Cardiac muscle cell (in vitro differentiated cells and primary cell): Measurements from ENCODE around the gene FXN. TPM values are rescaled to one million over a fixed set of nuclear protein-coding genes. Genes with fewer than 3 reads are reported as not detected.

Source experiments
- DNase-seq, 2 donors: peaks; one replicate each; pipeline versions ENCODE4 v3.0.0 to v3.0.0-alpha.2; 2010 to 2017; ENCODE audit warnings: low read depth in 1 of 2, low spot score in 1 of 2
- H3K27ac ChIP-seq: fragments of 200-600 bp; sonication (generic); 2 replicates; pipeline ENCODE4 v1.5.1; 2016
- H3K27me3 ChIP-seq: fragments of 200-600 bp; sonication (generic); 2 replicates; pipeline ENCODE4 v1.6.0; 2016; ENCODE audit warnings: control low read depth
- H3K36me3 ChIP-seq: fragments of 200-600 bp; sonication (generic); 2 replicates; pipeline ENCODE4 v1.5.1; 2016; ENCODE audit warnings: control low read depth
- H3K4me1 ChIP-seq: fragments of 200-600 bp; sonication (generic); 2 replicates; pipeline ENCODE4 v1.8.1; 2017; ENCODE audit warnings: low read depth, mild to moderate bottlenecking, mixed run types
- H3K4me3 ChIP-seq: fragments of 200-600 bp; sonication (generic); 2 replicates; pipeline ENCODE4 v1.5.1; 2016; ENCODE audit warnings: mild to moderate bottlenecking
- H3K9me3 ChIP-seq: fragments of 200-600 bp; sonication (generic); 2 replicates; pipeline ENCODE4 v1.5.1; 2017; ENCODE audit warnings: low read depth, mild to moderate bottlenecking, control low read depth
- CTCF ChIP-seq: IDR thresholded peaks from 2 replicates; pipeline ENCODE4 v1.5.1; 2012; ENCODE audit warnings: low read depth, mild to moderate bottlenecking, low read length
- polyA plus RNA-seq: library from polyadenylated mRNA; unstranded; fragments of >200 nt; fragmentation: Nextera tagmentation; extraction: Ambion mirVana; gene quantifications from 2 replicates; pipeline ENCODE4 v1.2.1, GENCODE V29; 2016
- total RNA-seq: library from RNA; depleted of rRNA; stranded (reverse); fragments of >200 nt; gene quantifications from 2 replicates; pipeline ENCODE4 v1.2.3, GENCODE V29; 2016

Gene FXN
- total and polyA plus RNA-seq, 2 experiments from 2014 or later: 20.6 to 45.0 TPM

DNA sequence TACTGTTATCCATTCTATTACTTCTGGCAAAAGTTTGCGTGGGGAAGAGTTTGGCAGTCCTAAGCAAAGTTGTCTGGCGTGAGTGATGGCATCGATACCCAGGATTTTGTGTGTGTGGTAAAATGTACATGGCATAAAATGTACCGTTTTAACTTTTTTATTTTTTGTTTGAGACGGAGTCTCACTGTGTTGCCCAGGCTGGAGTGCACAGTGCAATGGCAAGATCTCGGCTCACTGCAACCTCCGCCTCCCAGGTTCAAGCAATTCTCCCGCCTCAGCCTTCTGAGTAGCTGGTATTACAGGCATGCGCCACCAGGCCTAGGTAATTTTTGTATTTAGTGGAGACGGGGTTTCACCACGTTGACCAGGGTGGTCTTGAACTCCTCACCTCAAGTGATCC lies 83.1 kb downstream of the FXN start:
- DNase-seq: no peak
- Histone ChIP-seq H3K9me3 (no peaks in the 10 kb centered on the region), H3K4me1 (peaks cover 7% of the 10 kb centered on the region), H3K27ac (no peak overlapping the region), H3K4me3 (no peak overlapping the region), H3K27me3 (peaks cover 34% of the 10 kb centered on the region), H3K36me3 (no peaks in the 10 kb centered on the region)
- no peak for TF ChIP-seq CTCF

DNA sequence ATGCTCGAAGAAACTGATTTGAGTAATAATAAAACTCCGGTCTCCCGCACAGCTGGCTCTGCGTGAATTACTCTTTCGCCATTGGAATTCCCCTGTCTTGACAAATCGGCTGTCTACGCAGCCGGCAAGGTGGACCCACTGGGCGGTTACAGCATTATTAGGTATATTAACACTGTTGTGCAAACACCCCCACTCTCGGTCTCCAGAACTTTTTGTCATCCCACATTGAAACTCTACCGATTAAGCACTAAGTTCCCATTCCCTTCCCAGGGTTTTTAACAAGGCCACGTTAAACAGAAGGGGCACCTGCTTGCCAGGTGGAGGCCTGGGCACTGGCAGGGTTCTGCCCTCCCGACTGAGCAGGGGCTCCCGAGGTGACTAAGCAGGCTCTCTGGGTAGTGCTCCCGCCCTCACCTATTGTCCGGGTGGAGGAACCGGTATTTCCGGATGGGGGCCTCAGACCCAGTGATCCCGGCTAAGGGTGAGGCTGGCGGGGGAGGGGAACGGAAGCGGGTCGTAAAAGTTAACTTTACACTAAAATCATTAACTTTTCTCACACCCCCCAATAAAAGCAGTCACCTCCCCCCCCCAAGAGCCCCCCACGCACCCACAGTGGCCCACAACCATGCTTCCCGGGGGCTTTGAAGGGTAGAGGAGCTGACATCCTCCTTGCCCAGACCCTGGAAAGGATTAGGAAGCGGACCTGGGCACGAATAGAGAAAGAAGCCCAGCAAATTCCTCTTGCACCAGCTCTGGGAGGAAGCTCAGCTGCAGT lies 85.0 kb downstream of the FXN start:
- Histone ChIP-seq H3K36me3 (no peaks in the 10 kb centered on the region), H3K27ac (no peak overlapping the region), H3K4me1 (peaks cover 7% of the 10 kb centered on the region), H3K27me3 (peaks cover 34% of the 10 kb centered on the region), H3K9me3 (no peaks in the 10 kb centered on the region), H3K4me3 (peak overlapping the region; percentile 56)
- no peak for TF ChIP-seq CTCF
- DNase-seq: peak in 1 of 2 donors; percentile 24

DNA sequence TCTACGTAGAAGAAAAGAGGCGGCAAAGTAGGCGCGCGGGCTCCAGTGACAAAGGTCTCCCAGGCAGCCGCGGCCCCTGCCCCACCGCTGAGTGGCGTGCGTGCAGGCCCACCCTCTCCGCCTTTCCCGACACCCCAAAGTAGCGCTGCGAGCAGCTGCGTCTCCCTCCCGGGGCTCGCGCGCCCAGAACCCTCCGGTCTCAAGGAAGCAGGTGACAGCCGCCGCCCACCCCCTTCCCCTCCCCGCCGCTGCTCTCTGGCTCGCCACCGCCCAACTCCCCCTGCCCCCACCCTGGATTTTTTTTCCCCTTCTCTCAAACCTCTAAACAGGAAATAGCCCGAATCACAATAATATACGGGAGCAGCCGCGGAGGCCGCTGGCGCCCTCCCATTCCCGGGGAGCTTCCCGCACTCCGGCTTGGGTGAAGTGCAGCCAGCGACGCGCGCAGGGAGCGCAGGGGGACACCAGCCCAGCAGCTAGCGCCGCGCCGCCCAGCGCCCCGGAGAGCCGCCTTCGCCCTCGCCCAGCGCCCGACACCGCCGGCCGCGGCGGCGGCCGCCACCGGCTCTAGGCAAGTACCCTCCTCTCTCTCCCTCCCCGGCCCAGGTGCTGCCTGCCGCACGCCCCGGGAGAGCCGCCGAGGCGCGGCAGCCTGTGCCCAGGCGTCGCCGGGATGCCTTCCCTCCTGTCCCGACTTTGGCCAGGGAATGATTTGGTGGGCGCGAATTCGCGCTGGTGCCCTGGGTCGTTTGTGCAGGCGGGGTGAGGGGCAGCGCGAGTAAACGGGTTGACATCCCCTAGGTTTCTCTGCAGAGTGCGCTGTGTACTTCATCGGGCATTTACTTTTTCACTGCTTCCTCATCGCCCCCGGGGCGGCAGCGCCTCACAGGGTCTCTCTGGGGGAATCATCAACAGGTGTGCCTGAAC lies 85.9 kb downstream of the FXN start:
- no peaks in the 10 kb centered on the region for H3K36me3 ChIP-seq
- peaks cover 34% of the 10 kb centered on the region for H3K27me3 ChIP-seq
- peak overlapping the region; percentile 56 for H3K4me3 ChIP-seq
- H3K9me3 ChIP-seq: no peaks in the 10 kb centered on the region
- TF ChIP-seq CTCF: peak; percentile 8
- no peak overlapping the region for H3K27ac ChIP-seq
- peaks cover 7% of the 10 kb centered on the region for H3K4me1 ChIP-seq
- DNase-seq: peak; percentile 48 to 73

DNA sequence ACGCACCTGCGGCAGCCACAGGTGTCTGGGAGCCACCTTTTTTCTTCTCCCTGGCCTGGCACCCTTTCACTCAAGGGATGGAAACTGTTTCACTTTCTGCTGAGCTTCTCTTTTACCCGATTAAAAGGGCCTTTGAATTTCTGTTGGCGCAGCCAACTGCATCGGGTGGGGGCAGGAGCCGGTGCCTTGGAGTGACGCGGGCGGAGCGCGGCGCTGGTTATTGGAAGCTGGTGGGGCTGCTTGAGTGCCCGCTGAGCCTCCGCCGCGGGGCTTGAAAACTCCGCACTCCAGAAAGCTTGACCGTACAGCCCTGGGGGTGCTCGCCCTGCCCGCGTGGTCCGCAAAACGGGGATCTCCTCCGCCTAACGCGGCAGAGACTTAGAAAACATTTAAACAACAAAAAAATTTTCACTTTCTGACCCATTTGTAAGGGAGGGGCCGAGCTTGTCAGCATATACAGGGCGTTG lies 86.6 kb downstream of the FXN start:
- Histone ChIP-seq H3K27me3 (peaks cover 34% of the 10 kb centered on the region), H3K27ac (no peak overlapping the region), H3K4me3 (peak overlapping the region; percentile 56), H3K36me3 (no peaks in the 10 kb centered on the region), H3K9me3 (no peaks in the 10 kb centered on the region), H3K4me1 (peaks cover 7% of the 10 kb centered on the region)
- DNase-seq: peak; percentile 73 to 74
- TF ChIP-seq CTCF: no peak

DNA sequence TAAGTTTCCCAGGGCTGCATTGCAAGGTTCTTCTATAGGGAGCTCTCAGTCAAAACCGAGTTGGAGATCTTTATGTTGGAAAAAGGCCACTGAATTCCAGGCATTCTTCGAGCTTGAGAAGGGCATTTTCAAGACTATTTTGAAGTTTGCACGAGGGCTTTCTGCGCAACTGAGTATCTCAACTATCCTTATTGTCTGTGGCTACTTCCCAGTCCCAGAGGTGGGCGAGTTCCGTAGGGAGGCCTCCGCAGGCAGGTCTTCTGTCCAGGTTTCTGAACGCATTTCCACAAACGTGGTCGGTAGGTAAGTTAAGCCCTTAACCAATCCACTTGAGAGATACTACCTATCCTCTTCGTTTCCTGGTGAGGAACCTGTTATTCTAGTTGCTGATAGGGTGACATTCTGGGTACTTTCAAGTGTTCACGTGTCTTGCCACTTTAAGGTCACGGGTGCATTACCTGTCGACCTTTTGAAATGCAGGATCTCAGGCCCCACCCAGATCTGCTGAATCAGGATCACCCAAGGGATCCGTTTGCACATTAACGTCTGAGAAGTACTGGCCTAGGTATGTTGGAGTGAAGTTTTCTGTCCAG lies 87.1 kb downstream of the FXN start:
- peak; percentile 36 to 88 for DNase-seq
- Histone ChIP-seq H3K36me3 (no peaks in the 10 kb centered on the region), H3K9me3 (no peaks in the 10 kb centered on the region), H3K4me1 (peaks cover 7% of the 10 kb centered on the region), H3K27ac (no peak overlapping the region), H3K27me3 (peaks cover 34% of the 10 kb centered on the region), H3K4me3 (peak overlapping the region; percentile 56)
- TF ChIP-seq CTCF: no peak
